ENCODE data around the gene PCDHGA9.
"Not testable (repeated sequence)": the region's sequence is repeated elsewhere in the genome, so short reads cannot be mapped to it uniquely, and the experiment has no call there.

DNA sequence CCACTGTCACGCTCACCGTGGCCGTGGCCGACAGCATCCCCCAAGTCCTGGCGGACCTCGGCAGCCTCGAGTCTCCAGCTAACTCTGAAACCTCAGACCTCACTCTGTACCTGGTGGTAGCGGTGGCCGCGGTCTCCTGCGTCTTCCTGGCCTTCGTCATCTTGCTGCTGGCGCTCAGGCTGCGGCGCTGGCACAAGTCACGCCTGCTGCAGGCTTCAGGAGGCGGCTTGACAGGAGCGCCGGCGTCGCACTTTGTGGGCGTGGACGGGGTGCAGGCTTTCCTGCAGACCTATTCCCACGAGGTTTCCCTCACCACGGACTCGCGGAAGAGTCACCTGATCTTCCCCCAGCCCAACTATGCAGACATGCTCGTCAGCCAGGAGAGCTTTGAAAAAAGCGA lies 30.1 kb downstream of the PCDHGA9 start:
- TF ChIP-seq, protein P1, sequence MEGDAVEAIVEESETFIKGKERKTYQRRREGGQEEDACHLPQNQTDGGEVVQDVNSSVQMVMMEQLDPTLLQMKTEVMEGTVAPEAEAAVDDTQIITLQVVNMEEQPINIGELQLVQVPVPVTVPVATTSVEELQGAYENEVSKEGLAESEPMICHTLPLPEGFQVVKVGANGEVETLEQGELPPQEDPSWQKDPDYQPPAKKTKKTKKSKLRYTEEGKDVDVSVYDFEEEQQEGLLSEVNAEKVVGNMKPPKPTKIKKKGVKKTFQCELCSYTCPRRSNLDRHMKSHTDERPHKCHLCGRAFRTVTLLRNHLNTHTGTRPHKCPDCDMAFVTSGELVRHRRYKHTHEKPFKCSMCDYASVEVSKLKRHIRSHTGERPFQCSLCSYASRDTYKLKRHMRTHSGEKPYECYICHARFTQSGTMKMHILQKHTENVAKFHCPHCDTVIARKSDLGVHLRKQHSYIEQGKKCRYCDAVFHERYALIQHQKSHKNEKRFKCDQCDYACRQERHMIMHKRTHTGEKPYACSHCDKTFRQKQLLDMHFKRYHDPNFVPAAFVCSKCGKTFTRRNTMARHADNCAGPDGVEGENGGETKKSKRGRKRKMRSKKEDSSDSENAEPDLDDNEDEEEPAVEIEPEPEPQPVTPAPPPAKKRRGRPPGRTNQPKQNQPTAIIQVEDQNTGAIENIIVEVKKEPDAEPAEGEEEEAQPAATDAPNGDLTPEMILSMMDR (IDR thresholded peaks at IDR 0.05; ENCODE audit: low read length), result not testable (repeated sequence)
- not testable (repeated sequence) for TF ChIP-seq EZH2phosphoT487 (IDR thresholded peaks at IDR 0.05; ENCODE audit: low read length); EZH2 (optimal IDR thresholded peaks at IDR 0.05; ENCODE audit: low read depth, low read length)
